Neural cell (in vitro differentiated cells): ENCODE results near the gene SLC27A4. TPM values are rescaled to one million over a fixed set of nuclear protein-coding genes. Genes with fewer than 3 reads are reported as not detected.
A peak's percentile ranks its signal among the peaks of the same experiment; 100 is the strongest.

Source experiments
- H2AFZ ChIP-seq: fragments of 200-600, 300-800 bp; sonication (generic), shearing (Covaris generic); 2 replicates; pipeline ENCODE4 v1.6.0; 2014; ENCODE audit warnings: low read depth, mild to moderate bottlenecking, antibody characterized with exemption, low read length, moderate library complexity
- H3F3A ChIP-seq: fragments of 200-600 bp; shearing (Covaris generic); 2 replicates; pipeline ENCODE4 v1.6.1; 2016; ENCODE audit warnings: mild to moderate bottlenecking, moderate library complexity, mixed read lengths, antibody characterized with exemption, low read length; ENCODE audit not compliant: insufficient read depth, poor library complexity, severe bottlenecking
- H3K27ac ChIP-seq: fragments of 200-600, 300-800 bp; sonication (generic), shearing (Covaris generic); 2 replicates; pipeline ENCODE4 v1.5.1; 2014; ENCODE audit warnings: mild to moderate bottlenecking, low read length, moderate library complexity
- H3K27me3 ChIP-seq: fragments of 300-800, 200-600 bp; sonication (generic), shearing (Covaris generic); 2 replicates; pipeline ENCODE4 v1.6.0; 2014; ENCODE audit warnings: mild to moderate bottlenecking, low read depth, low read length, moderate library complexity; ENCODE audit not compliant: insufficient read depth
- H3K36me3 ChIP-seq: fragments of 300-800, 200-600 bp; sonication (generic), shearing (Covaris generic); 2 replicates; pipeline ENCODE4 v1.5.1; 2014; ENCODE audit warnings: mild to moderate bottlenecking, antibody characterized with exemption, low read length, moderate library complexity; ENCODE audit not compliant: insufficient read depth
- H3K4me2 ChIP-seq: fragments of 300-800, 200-600 bp; sonication (generic), shearing (Covaris generic); 2 replicates; pipeline ENCODE4 v1.6.0; 2014; ENCODE audit warnings: mild to moderate bottlenecking, low read length
- H3K4me3 ChIP-seq: fragments of 300-800, 200-600 bp; sonication (generic), shearing (Covaris generic); 2 replicates; pipeline ENCODE4 v1.5.1; 2014; ENCODE audit warnings: mild to moderate bottlenecking, low read length, moderate library complexity
- H3K79me2 ChIP-seq: fragments of 200-600 bp; shearing (Covaris generic); replicated peaks from 2 replicates; pipeline ENCODE4 v1.6.0; 2014; ENCODE audit warnings: mild to moderate bottlenecking, low read length, moderate library complexity; ENCODE audit not compliant: insufficient read depth
- H3K9ac ChIP-seq: fragments of 300-800, 200-600 bp; sonication (generic), shearing (Covaris generic); 2 replicates; pipeline ENCODE4 v1.6.1; 2016; ENCODE audit warnings: mild to moderate bottlenecking, low read length, mixed read lengths
- H3K9me2 ChIP-seq: fragments of 200-600 bp; shearing (Covaris generic); 2 replicates; pipeline ENCODE4 v1.6.1; 2016; ENCODE audit warnings: mild to moderate bottlenecking, low read length, mixed read lengths; ENCODE audit not compliant: insufficient read depth
- H3K9me3 ChIP-seq: fragments of 200-600, 300-800 bp; sonication (generic), shearing (Covaris generic); 2 replicates; pipeline ENCODE4 v1.6.1; 2016; ENCODE audit warnings: mild to moderate bottlenecking, mixed run types, low read length, moderate library complexity, mixed read lengths
- H4K20me1 ChIP-seq: fragments of 200-600 bp; shearing (Covaris generic); 2 replicates; pipeline ENCODE4 v1.6.1; 2016; ENCODE audit warnings: mild to moderate bottlenecking, mixed run types; ENCODE audit not compliant: insufficient read depth
- CTCF ChIP-seq: fragments of 450-650 bp; IDR thresholded peaks from 2 replicates; pipeline ENCODE4 v1.5.1; 2014; ENCODE audit warnings: antibody characterized with exemption, mild to moderate bottlenecking, moderate library complexity; ENCODE audit not compliant: poor library complexity, severe bottlenecking
- EP300 ChIP-seq: fragments of 450-650 bp; conservative IDR thresholded peaks from 2 replicates; pipeline ENCODE4 v1.6.1; 2014; ENCODE audit warnings: antibody characterized with exemption, mild to moderate bottlenecking, moderate library complexity; ENCODE audit not compliant: poor library complexity, severe bottlenecking
- EZH2 ChIP-seq: fragments of 200-600, 300-800 bp; shearing (Covaris generic), sonication (generic); IDR thresholded peaks from 2 replicates; pipeline ENCODE4 v1.6.1; 2014; ENCODE audit warnings: antibody characterized with exemption, low read length, borderline replicate concordance, mild to moderate bottlenecking; ENCODE audit not compliant: insufficient read depth, poor library complexity, severe bottlenecking
- MXI1 ChIP-seq: fragments of 450-650 bp; conservative IDR thresholded peaks from 2 replicates; pipeline ENCODE4 v1.6.1; 2014; ENCODE audit warnings: antibody characterized with exemption, mild to moderate bottlenecking; ENCODE audit not compliant: poor library complexity, severe bottlenecking
- POLR2AphosphoS5 ChIP-seq: IDR thresholded peaks from 2 replicates; pipeline ENCODE4 v1.6.1; 2012
- RAD21 ChIP-seq: fragments of 450-650 bp; conservative IDR thresholded peaks from 2 replicates; pipeline ENCODE4 v1.6.1; 2014; ENCODE audit warnings: antibody characterized with exemption, mild to moderate bottlenecking, moderate library complexity
- REST ChIP-seq: IDR thresholded peaks from 2 replicates; pipeline ENCODE4 v1.6.1; 2012; ENCODE audit warnings: borderline replicate concordance
- SMC3 ChIP-seq: fragments of 450-650 bp; conservative IDR thresholded peaks from 2 replicates; pipeline ENCODE4 v1.6.1; 2014; ENCODE audit warnings: antibody characterized with exemption, mild to moderate bottlenecking, moderate library complexity; ENCODE audit not compliant: poor library complexity
- TAF1 ChIP-seq: IDR thresholded peaks from 2 replicates; pipeline ENCODE4 v1.6.1; 2012; ENCODE audit warnings: low read depth
- polyA plus RNA-seq: library from polyadenylated mRNA; depleted of rRNA; stranded (reverse); fragments of >200 nt; gene quantifications from 2 replicates; pipeline ENCODE4 v1.2.3, GENCODE V29; 2014

SLC27A4 gene
- polyA plus RNA-seq, 1 donor from 2014 or later: 31.6 TPM

- TF ChIP-seq RAD21 (no peak), EZH2 (no peak), MXI1 (no peak), CTCF (no peak), SMC3 (no peak), POLR2AphosphoS5 (no peak), TAF1 (no peak), EP300 (no peak), REST (no peak)
- Histone ChIP-seq H2AFZ (no peak overlapping the region), H3K9me2 (no peaks in the 10 kb centered on the region), H3K4me2 (peak overlapping the region; percentile 75), H3K27ac (peak overlapping the region; percentile 97), H3K9ac (peak overlapping the region; percentile 91), H3K9me3 (no peaks in the 10 kb centered on the region), H3F3A (no peaks in the 10 kb centered on the region), H3K36me3 (no peaks in the 10 kb centered on the region), H3K79me2 (peaks cover 26% of the 10 kb centered on the region), H3K27me3 (no peaks in the 10 kb centered on the region), H4K20me1 (no peaks in the 10 kb centered on the region), H3K4me3 (peak overlapping the region; percentile 80)
Observed at GRCh38 chr9:128323791-128324190, 16.5 kb upstream of the SLC27A4 start.

GRCh38 chr9:128324401-128324800 is 15.9 kb upstream of the SLC27A4 start:
- Histone ChIP-seq H3K79me2 (peaks cover 26% of the 10 kb centered on the region), H3K9me3 (no peaks in the 10 kb centered on the region), H3K36me3 (no peaks in the 10 kb centered on the region), H3K27ac (no peak overlapping the region), H4K20me1 (no peaks in the 10 kb centered on the region), H3K9me2 (no peaks in the 10 kb centered on the region), H3F3A (no peaks in the 10 kb centered on the region), H3K4me3 (no peak overlapping the region), H3K4me2 (no peak overlapping the region), H3K27me3 (no peaks in the 10 kb centered on the region), H3K9ac (no peak overlapping the region), H2AFZ (no peak overlapping the region)
- no peak for TF ChIP-seq EP300

- H3K36me3 ChIP-seq: no peaks in the 10 kb centered on the region
- H3K9ac ChIP-seq: no peak overlapping the region
- no peaks in the 10 kb centered on the region for H3K9me2 ChIP-seq
- H3K27me3 ChIP-seq: no peaks in the 10 kb centered on the region
- H2AFZ ChIP-seq: no peak overlapping the region
- TF ChIP-seq REST (no peak), CTCF (no peak), MXI1 (no peak), TAF1 (no peak), EZH2 (no peak), RAD21 (no peak), POLR2AphosphoS5 (no peak), EP300 (no peak), SMC3 (no peak)
- no peak overlapping the region for H3K27ac ChIP-seq
- peaks cover 26% of the 10 kb centered on the region for H3K79me2 ChIP-seq
- no peaks in the 10 kb centered on the region for H3F3A ChIP-seq
- no peak overlapping the region for H3K4me2 ChIP-seq
- no peaks in the 10 kb centered on the region for H3K9me3 ChIP-seq
- H4K20me1 ChIP-seq: no peaks in the 10 kb centered on the region
- H3K4me3 ChIP-seq: no peak overlapping the region
Observed at GRCh38 chr9:128325629-128326028, 14.7 kb upstream of the SLC27A4 start.
